ENCODE measurements around the gene DCXR.

DNA sequence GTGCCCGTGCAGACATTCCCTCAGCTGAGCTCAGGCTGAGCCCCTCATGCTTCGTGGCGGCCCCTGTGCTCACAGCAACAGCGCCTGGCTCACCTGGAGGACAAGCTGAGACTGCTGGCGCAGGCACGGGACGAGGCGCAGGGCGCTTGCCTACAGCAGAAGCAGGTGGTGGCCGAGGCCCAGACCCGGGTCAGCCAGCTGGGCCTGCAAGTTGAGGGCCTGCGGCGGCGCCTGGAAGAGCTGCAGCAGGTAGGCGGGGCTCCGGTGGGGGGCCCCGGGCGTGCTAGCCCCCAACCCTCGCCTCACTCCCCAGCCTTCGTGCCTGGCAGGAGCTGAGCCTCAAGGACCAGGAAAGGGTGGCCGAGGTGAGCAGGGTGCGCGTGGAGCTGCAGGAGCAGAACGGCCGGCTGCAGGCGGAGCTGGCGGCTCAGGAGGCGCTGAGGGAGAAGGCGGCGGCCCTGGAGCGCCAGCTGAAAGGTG is 7.5 kb downstream of the DCXR start:
- TF ChIP-seq, protein P1, sequence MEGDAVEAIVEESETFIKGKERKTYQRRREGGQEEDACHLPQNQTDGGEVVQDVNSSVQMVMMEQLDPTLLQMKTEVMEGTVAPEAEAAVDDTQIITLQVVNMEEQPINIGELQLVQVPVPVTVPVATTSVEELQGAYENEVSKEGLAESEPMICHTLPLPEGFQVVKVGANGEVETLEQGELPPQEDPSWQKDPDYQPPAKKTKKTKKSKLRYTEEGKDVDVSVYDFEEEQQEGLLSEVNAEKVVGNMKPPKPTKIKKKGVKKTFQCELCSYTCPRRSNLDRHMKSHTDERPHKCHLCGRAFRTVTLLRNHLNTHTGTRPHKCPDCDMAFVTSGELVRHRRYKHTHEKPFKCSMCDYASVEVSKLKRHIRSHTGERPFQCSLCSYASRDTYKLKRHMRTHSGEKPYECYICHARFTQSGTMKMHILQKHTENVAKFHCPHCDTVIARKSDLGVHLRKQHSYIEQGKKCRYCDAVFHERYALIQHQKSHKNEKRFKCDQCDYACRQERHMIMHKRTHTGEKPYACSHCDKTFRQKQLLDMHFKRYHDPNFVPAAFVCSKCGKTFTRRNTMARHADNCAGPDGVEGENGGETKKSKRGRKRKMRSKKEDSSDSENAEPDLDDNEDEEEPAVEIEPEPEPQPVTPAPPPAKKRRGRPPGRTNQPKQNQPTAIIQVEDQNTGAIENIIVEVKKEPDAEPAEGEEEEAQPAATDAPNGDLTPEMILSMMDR (IDR thresholded peaks at IDR 0.05), result no peak
- TF ChIP-seq POLR2A (IDR thresholded peaks at IDR 0.05), result no peak
